Breast epithelium (tissue), 4 donors: ENCODE measurements around the gene SEMA3E. TPM values are rescaled to one million over a fixed set of nuclear protein-coding genes. Genes with fewer than 3 reads are reported as not detected.

Experiments
- DNase-seq, 2 donors: peaks; one replicate each; pipeline ENCODE4 v3.0.0-alpha.2; 2019; ENCODE audit warnings: low spot score in 2 of 2
- H3K27ac ChIP-seq, 2 donors: fragments of 200-600 bp; sonication (generic) in 1 of 2; one replicate each; pipeline ENCODE4 v1.5.1; 2016 to 2019; ENCODE audit warnings: mild to moderate bottlenecking in 1 of 2
- H3K27me3 ChIP-seq, 2 donors: fragments of 200-600 bp; sonication (generic) in 1 of 2; one replicate each; pipeline versions ENCODE4 v1.5.1 to v1.6.0; 2017 to 2019; ENCODE audit warnings: control low read depth in 1 of 2, mild to moderate bottlenecking in 1 of 2
- H3K36me3 ChIP-seq: fragments of 200-600 bp; one replicate; pipeline ENCODE4 v1.5.1; 2019
- H3K4me1 ChIP-seq, 2 donors: fragments of 200-600 bp; sonication (generic); one replicate each; pipeline ENCODE4 v1.5.1; 2016 to 2019; ENCODE audit warnings: control low read depth in 1 of 2
- H3K4me3 ChIP-seq, 3 donors: fragments of 200-600 bp; sonication (generic); 1 replicate in 2 of 3; 2 replicates in 1 of 3; pipeline ENCODE4 v1.5.1; 2016 to 2019; ENCODE audit warnings: mild to moderate bottlenecking in 3 of 3, moderate library complexity in 2 of 3
- H3K9me3 ChIP-seq, 2 donors: fragments of 200-600 bp; sonication (generic) in 1 of 2; one replicate each; pipeline ENCODE4 v1.5.1; 2016 to 2019; ENCODE audit warnings: control low read depth in 1 of 2
- POLR2A ChIP-seq: fragments of 450-650 bp; IDR thresholded peaks from one replicate; pipeline ENCODE4 v1.6.1; 2016; ENCODE audit warnings: antibody characterized with exemption, mild to moderate bottlenecking, moderate library complexity
- POLR2AphosphoS5 ChIP-seq, 3 donors: sonication (generic); formaldehyde crosslinking; IDR thresholded peaks; one replicate each; pipeline ENCODE4 v1.6.1; 2017; ENCODE audit warnings: antibody characterized with exemption in 3 of 3
- intact Hi-C: fragments of 100-400 bp; cut with DNase I; formaldehyde crosslinking; loops from one replicate; pipeline ENCODE4 v1.15.1; 2023; ENCODE audit warnings: low total_unique reads
- total RNA-seq, 3 donors: library from RNA; depleted of rRNA; stranded (reverse); fragments of >200 nt; gene quantifications; one replicate each; pipeline ENCODE4 v1.1.0, GENCODE V29; 2016
- TF ChIP-seq, protein P1 (sequence below), 3 donors: fragments of 450-650 bp; IDR thresholded peaks; one replicate each; pipeline ENCODE4 v1.5.1; 2016 to 2017; ENCODE audit warnings: antibody characterized with exemption in 3 of 3, mild to moderate bottlenecking in 3 of 3, moderate library complexity in 3 of 3

Gene SEMA3E
- total RNA-seq, 3 donors from 2014 or later, result 4.3 to 13.5 (median 11.8) TPM

DNA sequence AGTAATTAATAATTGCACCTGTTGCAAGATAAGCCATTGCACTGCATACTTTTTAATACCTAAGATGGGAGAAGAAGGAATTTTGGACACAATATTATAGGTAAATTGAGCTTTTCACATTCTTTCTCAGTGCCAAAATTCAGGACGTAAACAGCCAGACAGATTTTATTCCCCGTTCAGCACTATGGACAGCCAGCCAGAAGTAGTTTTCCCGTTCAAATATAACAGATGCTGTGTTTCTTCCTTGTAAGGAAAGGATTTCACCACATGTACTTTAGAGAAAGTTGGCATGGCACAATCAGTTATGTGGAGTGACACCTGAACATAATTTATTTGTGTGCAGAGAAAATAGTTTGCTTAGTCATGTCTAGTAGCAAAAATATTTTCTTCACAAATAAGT, 34.8 kb downstream of the SEMA3E start:
- intact Hi-C loops, result no loop called here
- no peaks in the 10 kb centered on the region for H3K36me3 ChIP-seq
- no peaks in the 10 kb centered on the region for H3K4me1 ChIP-seq
- H3K27ac ChIP-seq, result no peak overlapping the region
- no peak overlapping the region for H3K4me3 ChIP-seq
- no peak for TF ChIP-seq POLR2A
- TF ChIP-seq, protein P1, sequence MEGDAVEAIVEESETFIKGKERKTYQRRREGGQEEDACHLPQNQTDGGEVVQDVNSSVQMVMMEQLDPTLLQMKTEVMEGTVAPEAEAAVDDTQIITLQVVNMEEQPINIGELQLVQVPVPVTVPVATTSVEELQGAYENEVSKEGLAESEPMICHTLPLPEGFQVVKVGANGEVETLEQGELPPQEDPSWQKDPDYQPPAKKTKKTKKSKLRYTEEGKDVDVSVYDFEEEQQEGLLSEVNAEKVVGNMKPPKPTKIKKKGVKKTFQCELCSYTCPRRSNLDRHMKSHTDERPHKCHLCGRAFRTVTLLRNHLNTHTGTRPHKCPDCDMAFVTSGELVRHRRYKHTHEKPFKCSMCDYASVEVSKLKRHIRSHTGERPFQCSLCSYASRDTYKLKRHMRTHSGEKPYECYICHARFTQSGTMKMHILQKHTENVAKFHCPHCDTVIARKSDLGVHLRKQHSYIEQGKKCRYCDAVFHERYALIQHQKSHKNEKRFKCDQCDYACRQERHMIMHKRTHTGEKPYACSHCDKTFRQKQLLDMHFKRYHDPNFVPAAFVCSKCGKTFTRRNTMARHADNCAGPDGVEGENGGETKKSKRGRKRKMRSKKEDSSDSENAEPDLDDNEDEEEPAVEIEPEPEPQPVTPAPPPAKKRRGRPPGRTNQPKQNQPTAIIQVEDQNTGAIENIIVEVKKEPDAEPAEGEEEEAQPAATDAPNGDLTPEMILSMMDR (IDR thresholded peaks at IDR 0.05), result no peak
- no peak for TF ChIP-seq POLR2AphosphoS5 (IDR thresholded peaks at IDR 0.05)
- no peak for DNase-seq
- no peaks in the 10 kb centered on the region for H3K9me3 ChIP-seq
- no peaks in the 10 kb centered on the region for H3K27me3 ChIP-seq

DNA sequence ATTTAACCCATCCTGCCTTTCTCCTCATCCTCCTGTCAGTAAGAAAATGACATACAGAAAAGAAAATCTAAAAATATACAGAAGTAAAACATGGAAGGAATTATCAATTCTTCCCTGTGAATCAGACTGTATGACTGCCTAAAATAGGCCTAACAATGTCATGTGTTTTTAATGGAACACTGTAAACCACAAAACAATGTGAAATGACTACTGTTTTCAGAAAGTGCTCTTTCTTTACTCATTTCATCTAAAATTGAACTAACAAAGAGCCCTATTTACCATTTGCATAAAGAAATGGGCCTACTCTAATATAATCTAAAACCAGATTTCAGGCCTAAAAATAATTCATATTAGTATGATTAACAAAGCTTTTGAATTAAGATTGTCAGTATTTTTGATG, 35.7 kb downstream of the SEMA3E start:
- TF ChIP-seq POLR2AphosphoS5 (IDR thresholded peaks at IDR 0.05) (no peak), POLR2A (no peak)
- TF ChIP-seq, protein P1 (IDR thresholded peaks at IDR 0.05), result no peak
- Histone ChIP-seq H3K9me3 (no peaks in the 10 kb centered on the region), H3K4me1 (no peaks in the 10 kb centered on the region), H3K27ac (no peak overlapping the region), H3K36me3 (no peaks in the 10 kb centered on the region), H3K4me3 (no peak overlapping the region), H3K27me3 (no peaks in the 10 kb centered on the region)
- no peak for DNase-seq
- intact Hi-C loops, result no loop called here

DNA sequence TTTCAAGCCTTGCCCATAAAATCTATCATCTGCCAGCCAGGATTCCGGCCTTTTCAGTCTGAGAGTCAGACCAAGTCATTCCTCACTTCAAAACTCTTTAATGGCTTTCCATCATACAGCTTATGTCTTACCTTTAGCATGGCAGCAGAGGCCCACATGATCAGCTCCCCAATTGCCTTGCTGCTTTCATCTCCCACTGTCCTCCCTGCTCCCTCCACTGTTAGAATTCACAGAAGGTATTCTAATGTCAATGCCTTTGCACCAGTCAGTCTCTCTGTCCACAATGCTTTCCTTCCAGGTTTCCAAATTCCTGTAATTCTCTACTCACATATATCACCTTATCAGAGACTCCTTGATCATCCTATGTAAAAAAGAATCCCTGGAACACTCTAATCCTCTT, 37.2 kb downstream of the SEMA3E start:
- no peaks in the 10 kb centered on the region for H3K9me3 ChIP-seq
- DNase-seq, result no peak
- TF ChIP-seq, protein P1 (IDR thresholded peaks at IDR 0.05), result no peak
- no peak for TF ChIP-seq POLR2A
- no peak for TF ChIP-seq POLR2AphosphoS5 (IDR thresholded peaks at IDR 0.05)
- H3K4me3 ChIP-seq, result no peak overlapping the region
- no peaks in the 10 kb centered on the region for H3K27me3 ChIP-seq
- no peak overlapping the region for H3K27ac ChIP-seq
- intact Hi-C loops, result no loop called here
- no peaks in the 10 kb centered on the region for H3K4me1 ChIP-seq
- no peaks in the 10 kb centered on the region for H3K36me3 ChIP-seq

DNA sequence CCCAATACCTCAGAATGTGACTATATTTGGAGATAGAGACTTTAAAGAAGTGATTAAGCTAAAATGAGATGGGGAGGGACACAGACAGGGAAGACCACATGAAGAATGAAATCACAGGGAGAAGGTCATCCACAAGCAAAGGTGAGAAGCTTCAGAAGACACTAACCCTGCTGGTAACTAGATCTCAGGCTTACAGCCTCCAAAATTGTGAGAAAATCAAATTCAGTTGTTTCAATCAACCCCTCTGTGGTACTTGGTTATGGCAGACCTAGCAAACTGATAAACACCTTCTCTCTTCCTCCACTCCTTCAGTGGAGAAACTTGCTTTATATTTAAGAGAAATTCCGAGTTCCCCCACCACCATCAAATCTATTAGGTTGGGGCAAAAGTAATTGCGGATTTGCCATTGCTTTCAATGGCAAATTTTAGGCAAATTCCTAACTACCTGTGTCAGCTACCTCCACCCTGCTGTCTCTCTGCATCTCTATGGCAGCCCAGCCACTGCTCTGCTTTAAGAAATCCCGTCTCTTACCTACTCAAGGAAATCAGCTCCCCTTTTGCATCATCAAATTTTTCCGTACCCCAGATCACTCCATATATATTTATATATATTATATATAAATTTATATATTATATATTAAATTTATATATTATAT, 38.2 kb downstream of the SEMA3E start:
- DNase-seq, result no peak
- H3K27me3 ChIP-seq, result no peaks in the 10 kb centered on the region
- H3K4me3 ChIP-seq, result no peak overlapping the region
- TF ChIP-seq POLR2A (no peak), POLR2AphosphoS5 (IDR thresholded peaks at IDR 0.05) (no peak)
- TF ChIP-seq, protein P1 (IDR thresholded peaks at IDR 0.05), result no peak
- H3K9me3 ChIP-seq, result no peaks in the 10 kb centered on the region
- no peaks in the 10 kb centered on the region for H3K36me3 ChIP-seq
- no peak overlapping the region for H3K27ac ChIP-seq
- intact Hi-C loops, result no loop called here
- no peaks in the 10 kb centered on the region for H3K4me1 ChIP-seq

DNA sequence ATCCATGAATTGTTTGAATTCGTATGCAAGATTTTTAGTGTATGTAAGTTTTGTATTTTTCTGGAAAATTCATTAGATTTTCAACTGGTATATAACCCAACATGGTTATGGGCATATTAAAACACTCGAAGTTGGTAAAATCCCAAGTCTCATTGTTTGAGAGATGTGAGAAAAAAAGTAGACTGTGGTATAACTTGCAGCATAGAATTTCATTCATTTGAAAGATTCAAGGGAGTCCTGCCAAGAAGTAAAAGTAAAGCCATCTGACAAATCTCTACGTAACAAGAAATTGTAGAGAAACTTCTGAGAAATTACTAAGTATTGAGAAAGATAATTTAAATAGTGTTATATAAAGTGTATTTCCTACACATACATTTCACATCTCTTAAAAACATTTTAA, 40.2 kb downstream of the SEMA3E start:
- H3K27me3 ChIP-seq, result no peaks in the 10 kb centered on the region
- no peaks in the 10 kb centered on the region for H3K36me3 ChIP-seq
- no peak for DNase-seq
- no peak overlapping the region for H3K4me3 ChIP-seq
- H3K9me3 ChIP-seq, result no peaks in the 10 kb centered on the region
- no peak overlapping the region for H3K27ac ChIP-seq
- H3K4me1 ChIP-seq, result no peaks in the 10 kb centered on the region
- TF ChIP-seq POLR2AphosphoS5 (IDR thresholded peaks at IDR 0.05) (no peak), POLR2A (no peak)
- intact Hi-C loops, result no loop called here
